A549 treated with CpdA at 1 μM for 4 hours (cell line): ENCODE data around the gene DEGS2. TPM values are rescaled to one million over a fixed set of nuclear protein-coding genes. Genes with fewer than 3 reads are reported as not detected.

Experiments
- total RNA-seq: library from RNA; stranded (reverse); fragments of 200-300 nt; extraction: Qiagen RNA extraction; gene quantifications from 5 replicates; pipeline ENCODE4 v1.2.3, GENCODE V29; 2022; ENCODE audit warnings: low read depth

The DEGS2 gene
- 1.2 to 2.7 TPM (median 1.4 TPM) in 5 replicates for total RNA-seq

GRCh38 chr14:100159094-100159864 lies at the start of gene DEGS2:
Gene DEGS2, minus strand, starts transcription at chr14:100159645. Its CDS starts 58 bp downstream, at chr14:100159587.

Other genes with a start within 250 kb of the DEGS2 start
- 18.7 to 29.0 TPM (median 20.6 TPM) in 5 replicates for gene EVL, start 94.2 kb downstream of the DEGS2 start, total RNA-seq
- 65.2 to 83.3 TPM (median 77.3 TPM) in 5 replicates for gene YY1, start 79.5 kb upstream of the DEGS2 start, total RNA-seq
- gene SLC25A29, start 146.8 kb upstream of the DEGS2 start, total RNA-seq = 7.4 to 12.0 TPM (median 10.6 TPM) in 5 replicates
- not detected in 5 replicates for gene SLC25A47, start 163.7 kb upstream of the DEGS2 start, total RNA-seq
- 10.1 to 12.8 TPM (median 11.6 TPM) in 5 replicates for gene WDR25, start 216.8 kb upstream of the DEGS2 start, total RNA-seq